GM12873 (cell line): ENCODE data around the gene TAS2R13.

ENCODE experiments used
- TF ChIP-seq, protein P1 (sequence below): IDR thresholded peaks from 2 replicates; pipeline ENCODE4 v1.5.1; 2012; ENCODE audit warnings: low read depth, mild to moderate bottlenecking, moderate library complexity, low read length, control low read depth; ENCODE audit not compliant: insufficient read depth; ENCODE audit errors: missing control alignments

TAS2R13 gene

DNA sequence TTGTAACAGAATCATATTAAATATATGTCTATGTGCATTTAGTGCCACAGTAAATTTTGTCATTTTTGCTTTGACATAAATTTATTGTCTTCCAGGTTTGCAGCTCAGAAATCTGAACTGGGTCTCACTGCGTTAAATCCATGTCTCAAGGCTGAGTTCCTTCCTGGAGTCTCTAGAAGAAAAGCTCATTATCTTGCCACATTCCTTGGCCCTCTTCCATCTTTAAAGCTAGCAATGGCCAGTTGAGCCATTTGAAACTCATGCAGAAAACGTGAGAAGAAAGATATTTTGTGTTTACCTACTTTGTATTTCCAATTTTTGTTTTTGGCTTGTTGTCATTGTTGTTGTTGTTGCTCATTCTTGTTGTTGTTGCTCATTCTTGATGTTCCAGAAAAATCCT lies 36.0 kb downstream of the TAS2R13 start:
- TF ChIP-seq, protein P1, sequence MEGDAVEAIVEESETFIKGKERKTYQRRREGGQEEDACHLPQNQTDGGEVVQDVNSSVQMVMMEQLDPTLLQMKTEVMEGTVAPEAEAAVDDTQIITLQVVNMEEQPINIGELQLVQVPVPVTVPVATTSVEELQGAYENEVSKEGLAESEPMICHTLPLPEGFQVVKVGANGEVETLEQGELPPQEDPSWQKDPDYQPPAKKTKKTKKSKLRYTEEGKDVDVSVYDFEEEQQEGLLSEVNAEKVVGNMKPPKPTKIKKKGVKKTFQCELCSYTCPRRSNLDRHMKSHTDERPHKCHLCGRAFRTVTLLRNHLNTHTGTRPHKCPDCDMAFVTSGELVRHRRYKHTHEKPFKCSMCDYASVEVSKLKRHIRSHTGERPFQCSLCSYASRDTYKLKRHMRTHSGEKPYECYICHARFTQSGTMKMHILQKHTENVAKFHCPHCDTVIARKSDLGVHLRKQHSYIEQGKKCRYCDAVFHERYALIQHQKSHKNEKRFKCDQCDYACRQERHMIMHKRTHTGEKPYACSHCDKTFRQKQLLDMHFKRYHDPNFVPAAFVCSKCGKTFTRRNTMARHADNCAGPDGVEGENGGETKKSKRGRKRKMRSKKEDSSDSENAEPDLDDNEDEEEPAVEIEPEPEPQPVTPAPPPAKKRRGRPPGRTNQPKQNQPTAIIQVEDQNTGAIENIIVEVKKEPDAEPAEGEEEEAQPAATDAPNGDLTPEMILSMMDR: no peak

DNA sequence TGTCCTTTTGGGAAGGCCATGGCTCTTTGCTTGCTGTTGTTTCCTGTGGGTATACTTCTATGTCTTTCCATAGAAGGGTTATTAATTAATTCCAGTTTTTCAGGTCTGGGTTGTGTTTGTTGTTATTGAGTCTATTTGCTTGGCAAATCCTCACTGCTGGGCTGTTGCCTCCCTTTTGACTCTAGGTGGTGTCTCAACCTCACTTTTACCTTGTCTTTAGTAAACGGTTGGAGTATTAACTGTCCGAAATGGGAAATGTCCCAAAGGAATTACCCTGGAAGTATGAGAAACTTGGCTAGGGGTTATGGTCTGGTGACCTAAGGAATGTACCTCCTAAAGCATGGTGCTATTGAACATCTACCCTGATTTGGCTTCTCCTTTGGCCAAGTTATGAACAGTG lies 42.0 kb downstream of the TAS2R13 start:
- TF ChIP-seq, protein P1: no peak

DNA sequence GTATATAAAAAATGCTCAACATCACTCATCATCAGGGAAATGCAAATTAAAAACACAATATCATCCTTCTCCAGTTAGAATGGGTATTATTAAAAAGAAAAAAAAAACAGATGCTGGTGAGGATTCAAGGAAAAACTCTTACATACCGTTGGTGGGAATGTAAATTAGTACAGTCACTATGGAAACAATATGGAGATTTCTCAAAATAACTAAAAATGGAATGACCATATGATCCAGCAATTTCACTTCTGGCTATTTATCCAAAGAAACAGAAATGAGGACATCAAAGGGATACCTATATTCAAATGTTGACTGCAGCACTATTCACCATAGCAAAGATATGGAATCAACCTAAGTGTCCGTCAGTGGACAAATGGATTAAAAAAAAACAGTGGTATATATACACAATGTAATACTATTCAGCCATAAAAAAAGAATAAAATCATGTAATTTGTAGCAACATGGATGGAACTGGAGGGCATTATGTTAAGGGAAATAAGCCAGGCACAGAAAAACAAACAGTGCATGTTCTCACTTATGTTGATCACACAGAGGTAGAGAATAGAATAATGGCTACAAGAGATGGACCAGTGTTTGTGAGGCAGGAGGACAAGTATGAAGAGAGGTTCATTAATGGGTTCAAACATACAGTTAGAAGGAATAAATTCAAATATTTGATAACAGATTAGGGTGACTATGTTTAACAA lies 45.7 kb downstream of the TAS2R13 start:
- TF ChIP-seq, protein P1: no peak

DNA sequence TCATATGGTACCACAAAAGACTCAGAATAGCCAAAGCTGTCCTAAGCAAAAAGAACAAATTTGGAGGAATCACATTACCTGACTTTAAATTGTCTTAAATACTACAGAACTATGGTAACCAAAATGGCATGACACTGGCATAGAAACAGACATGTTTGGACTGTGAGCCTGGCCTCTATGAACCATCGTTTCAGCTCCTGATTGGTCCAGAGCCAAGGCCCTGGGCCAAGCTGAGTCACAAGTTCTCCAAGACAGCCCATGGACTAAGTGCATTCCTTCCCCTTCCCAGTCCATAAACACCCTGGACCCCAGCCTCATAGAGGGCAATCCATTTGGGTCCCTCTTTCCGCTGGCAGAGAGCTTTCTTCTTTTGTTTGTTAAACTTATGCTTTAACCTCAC lies 48.0 kb downstream of the TAS2R13 start:
- TF ChIP-seq, protein P1: no peak
